Panc1 (cell line): ENCODE data around the gene RICTOR. TPM values are rescaled to one million over a fixed set of nuclear protein-coding genes. Genes with fewer than 3 reads are reported as not detected.

Experiments used
- ATAC-seq: fragments of 200-7000 bp; cut with Tn5 transposase; 2 replicates; pipeline ENCODE4 v1.9.1; 2020; ENCODE audit warnings: mild to moderate bottlenecking, moderate library complexity
- BruUV-seq: library from RNA; stranded (reverse); fragments of 400-500 nt; replicated peaks from 2 replicates; lab custom pipeline; 2021; lab: Mats Ljungman, UMichigan
- CTCF ChIA-PET: fragments of 300-600 bp; sonication (Branson Sonifier 250); formaldehyde crosslinking; loops from one replicate; lab custom pipeline; 2022; ENCODE audit warnings: antibody characterized with exemption; lab: Charles Lee
- POLR2A ChIA-PET: fragments of 300-600 bp; sonication (Branson Sonifier 250); formaldehyde crosslinking; loops from one replicate; lab custom pipeline; 2022; ENCODE audit warnings: antibody characterized with exemption; lab: Charles Lee
- DNase-seq: peaks from one replicate; pipeline ENCODE4 v3.0.0-alpha.2; 2010; ENCODE audit warnings: low read depth, low spot score
- H3K27ac ChIP-seq: 2 replicates; pipeline ENCODE4 v1.5.1; 2011; ENCODE audit warnings: mild to moderate bottlenecking, low read length, inconsistent platforms
- H3K27me3 ChIP-seq: fragments of 200-500 bp; sonication (Bioruptor generic); 2 replicates; pipeline ENCODE4 v1.6.0; 2014; ENCODE audit warnings: low read length, inconsistent platforms; ENCODE audit not compliant: control insufficient read depth, insufficient read depth
- H3K36me3 ChIP-seq: fragments of 200-500 bp; sonication (Bioruptor generic); 2 replicates; pipeline ENCODE4 v1.5.1; 2014; ENCODE audit warnings: inconsistent platforms, mild to moderate bottlenecking, low read length, moderate library complexity; ENCODE audit not compliant: control insufficient read depth, insufficient read depth
- H3K4me1 ChIP-seq: 2 replicates; pipeline ENCODE4 v1.5.1; 2011; ENCODE audit warnings: inconsistent platforms, mild to moderate bottlenecking, low read length, moderate library complexity; ENCODE audit not compliant: control insufficient read depth, insufficient read depth
- H3K4me3 ChIP-seq, 2 experiments: 2 replicates each; pipeline ENCODE4 v1.5.1; 2011 to 2012; ENCODE audit warnings: low read depth in 2 of 2, low read length in 2 of 2, mild to moderate bottlenecking in 2 of 2, inconsistent platforms in 1 of 2, moderate library complexity in 1 of 2
- H3K9me3 ChIP-seq: fragments of 200-500 bp; sonication (Bioruptor generic); 2 replicates; pipeline ENCODE4 v1.5.1; 2014; ENCODE audit warnings: low read depth, mild to moderate bottlenecking, inconsistent platforms, low read length, moderate library complexity; ENCODE audit not compliant: control insufficient read depth, insufficient read depth
- CTCF ChIP-seq: fragments of 450-650 bp; IDR thresholded peaks from 2 replicates; pipeline ENCODE4 v1.5.1; 2017; ENCODE audit warnings: mild to moderate bottlenecking
- POLR2AphosphoS5 ChIP-seq: IDR thresholded peaks from 2 replicates; pipeline ENCODE4 v1.6.1; 2012; ENCODE audit warnings: mild to moderate bottlenecking, low read depth, low read length, moderate library complexity
- REST ChIP-seq, 2 experiments: IDR thresholded peaks; 2 replicates each; pipeline ENCODE4 v1.6.1; 2011 to 2012; ENCODE audit warnings: low read depth in 2 of 2, control low read depth in 1 of 2, low read length in 1 of 2, mild to moderate bottlenecking in 1 of 2, moderate library complexity in 1 of 2; ENCODE audit not compliant: insufficient read depth in 1 of 2
- SIN3A ChIP-seq: IDR thresholded peaks from 2 replicates; pipeline ENCODE4 v1.6.1; 2012; ENCODE audit warnings: low read depth, mild to moderate bottlenecking, low read length, moderate library complexity, borderline replicate concordance; ENCODE audit not compliant: insufficient read depth
- TCF7L2 ChIP-seq: IDR thresholded peaks from 2 replicates; pipeline ENCODE4 v1.6.1; 2011; ENCODE audit warnings: mild to moderate bottlenecking, low read depth, low read length, inconsistent platforms
- in situ Hi-C: cut with HindIII; loops from 2 replicates; pipeline ENCODE4 v1.10.0; 2016; ENCODE audit warnings: low sequenced_read_pairs, low pct_unique_long_range_greater_than_20kb
- intact Hi-C: fragments of 100-400 bp; cut with micrococcal nuclease; formaldehyde crosslinking; loops from one replicate; pipeline ENCODE4 v1.10.0; 2022; ENCODE audit not compliant: unreplicated experiment
- total RNA-seq: library from RNA; stranded (reverse); gene quantifications from one replicate; pipeline ENCODE4 v1.2.1, GENCODE V29; 2021; ENCODE audit not compliant: unreplicated experiment

Gene RICTOR
- total RNA-seq, 1 experiment from 2014 or later = 21.3 TPM

GRCh38 chr5:39009280-39009679 is 64.9 kb downstream of the RICTOR start:
- CTCF ChIA-PET = no interaction called here
- BruUV-seq = no TSS peak

GRCh38 chr5:39006650-39007049 is 67.5 kb downstream of the RICTOR start:
- BruUV-seq = no TSS peak
- Histone ChIP-seq H3K4me3 (no peak overlapping the region), H3K4me1 (no peaks in the 10 kb centered on the region), H3K9me3 (no peaks in the 10 kb centered on the region), H3K36me3 (no peaks in the 10 kb centered on the region; the same call in 1 of the 2 replicates), H3K27ac (no peak overlapping the region), H3K27me3 (no peaks in the 10 kb centered on the region)
- in situ Hi-C loops = no loop called here
- TF ChIP-seq TCF7L2 (no peak), SIN3A (no peak), CTCF (no peak), REST (IDR thresholded peaks at IDR 0.05; ENCODE audit: insufficient read depth in 1 of 2, low read depth in 2 of 2, low read length in 1 of 2) (no peak), POLR2AphosphoS5 (no peak)
- ATAC-seq = no peak
- intact Hi-C loops = no loop called here
- DNase-seq = no peak
- ChIA-PET POLR2A (no interaction called here), CTCF (interaction anchor here (0.5 kb wide), 2 partner anchors 68 to 74 kb away, joined by 4 to 6 read pairs; no protein-coding TSS in a partner anchor)

More at GRCh38 chr5:39009280-39009679, 64.9 kb downstream of the RICTOR start:
- ATAC-seq = no peak
- Histone ChIP-seq H3K27ac (no peak overlapping the region), H3K4me1 (no peaks in the 10 kb centered on the region), H3K9me3 (peaks cover 14% of the 10 kb centered on the region; the same call in 1 of the 2 replicates), H3K4me3 (no peak overlapping the region), H3K36me3 (no peaks in the 10 kb centered on the region; the same call in 1 of the 2 replicates), H3K27me3 (no peaks in the 10 kb centered on the region)
- in situ Hi-C loops (no loop called here), intact Hi-C loops (no loop called here)
- POLR2A ChIA-PET = no interaction called here
- TF ChIP-seq CTCF (no peak), POLR2AphosphoS5 (no peak), SIN3A (no peak), REST (IDR thresholded peaks at IDR 0.05; ENCODE audit: insufficient read depth in 1 of 2, low read depth in 2 of 2, low read length in 1 of 2) (no peak), TCF7L2 (no peak)
- DNase-seq = no peak
